ENCODE measurements around the gene WBP2. TPM values are rescaled to one million over a fixed set of nuclear protein-coding genes. Genes with fewer than 3 reads are reported as not detected.

Gene WBP2
- total and polyA plus RNA-seq, 10 of the 15 experiments (the other 5 are each of a cell fraction or from before 2014, with no cell fraction given): 1.5 to 57.3 (median 27.5) TPM

GRCh38 chr17:75835654-75835987 lies 19.5 kb downstream of the WBP2 start:
- H4K20me1 ChIP-seq (ENCODE audit: control insufficient read depth, insufficient read depth): no peaks in the 10 kb centered on the region
- DNase-seq (ENCODE audit: low read depth, low spot score) (no peak), ATAC-seq (no peak), FAIRE-seq (no peak)
- intact Hi-C loops (cut with micrococcal nuclease; ENCODE audit: unreplicated experiment) (no loop called here), in situ Hi-C loops (cut with MboI) (no loop called here)
- no peak overlapping the region for H3K4me3 ChIP-seq
- ChIA-PET POLR2A (interaction anchor here (1.9 kb wide), 1 partner anchor 10 kb away, joined by 9 read pairs; the partner anchor contains the start of gene UNC13D), SMC1A (ENCODE audit: uncharacterized antibody, unreplicated experiment) (no interaction called here), RAD21 (ENCODE audit: unreplicated experiment) (no interaction called here), CTCF (no interaction called here)
- no peaks in the 10 kb centered on the region for H3K4me1 ChIP-seq (ENCODE audit: control insufficient read depth, insufficient read depth, low read length)
- no peak overlapping the region for H3K27ac ChIP-seq (ENCODE audit: control insufficient read depth, insufficient read depth)
- TF ChIP-seq SMC3 (IDR thresholded peaks at IDR 0.05; ENCODE audit: borderline replicate concordance, low read length) (no peak), HDAC6 (IDR thresholded peaks at IDR 0.05; ENCODE audit: unreplicated experiment) (no peak), NBN (IDR thresholded peaks at IDR 0.05) (no peak), ATF7 (IDR thresholded peaks at IDR 0.05; ENCODE audit: low read depth) (no peak), JUND (IDR thresholded peaks at IDR 0.05; ENCODE audit: low read depth, low read length) (no peak), PAX8 (IDR thresholded peaks at IDR 0.05) (no peak), CHD1 (IDR thresholded peaks at IDR 0.05; ENCODE audit: low read depth, low read length) (no peak), FOXK2 (IDR thresholded peaks at IDR 0.05) (no peak), RFX5 (IDR thresholded peaks at IDR 0.05; ENCODE audit: low read depth, low read length) (no peak), EP300 (IDR thresholded peaks at IDR 0.05; ENCODE audit: borderline replicate concordance in 1 of 2, control insufficient read depth in 1 of 2, low read depth in 2 of 2, low read length in 2 of 2) (no peak)
- H3K9ac ChIP-seq (ENCODE audit: control insufficient read depth, insufficient read depth, low read length): no peak overlapping the region
- no peaks in the 10 kb centered on the region for H3K79me2 ChIP-seq (ENCODE audit: control insufficient read depth, insufficient read depth, low read length)
- WGBS (ENCODE audit: insufficient coverage, insufficient replicate concordance, low lambda C conversion rate, missing lambda C conversion rate): 73% methylated on average over 9 of the region's 9 CpGs
- peaks cover 0 to 5% of the 10 kb centered on the region in 2 experiments; a peak in 3 of 4 replicates for H3K36me3 ChIP-seq (ENCODE audit: control insufficient read depth in 2 of 2, insufficient read depth in 2 of 2, low read length in 1 of 2)
- no peak overlapping the region for H2AFZ ChIP-seq (ENCODE audit: control insufficient read depth, low read depth, low read length)
- no peaks in the 10 kb centered on the region for H3K27me3 ChIP-seq (replicated peaks in 1 of 2; ENCODE audit: control insufficient read depth in 2 of 2, insufficient read depth in 2 of 2, low read length in 1 of 2)
- TSS peak; percentile 40 for BruUV-seq (replicated peaks)
- H3K9me3 ChIP-seq (replicated peaks; ENCODE audit: control insufficient read depth, insufficient read depth, low read length): no peaks in the 10 kb centered on the region
- H3K4me2 ChIP-seq (ENCODE audit: control insufficient read depth, insufficient read depth): no peak overlapping the region

Data from GM12878 (cell line).